GM13976 (cell line): ENCODE measurements around the gene UQCC2.

Experiments used
- DNase-seq: peaks from one replicate; pipeline ENCODE4 v3.0.0; 2012; ENCODE audit warnings: low spot score
- in situ Hi-C: fragments of 300-500 bp; cut with MboI; formaldehyde crosslinking; loops from one replicate; pipeline ENCODE4 v1.12.0; 2022; ENCODE audit warnings: low sequenced_read_pairs, mixed read lengths, inconsistent platforms; ENCODE audit not compliant: unreplicated experiment
- TF ChIP-seq, protein P1 (sequence below): IDR thresholded peaks from 2 replicates; pipeline ENCODE4 v1.5.1; 2012; ENCODE audit warnings: borderline replicate concordance, mild to moderate bottlenecking; ENCODE audit not compliant: insufficient read depth; ENCODE audit errors: extremely low read depth, missing control alignments, control extremely low read depth

The UQCC2 gene

GRCh38 chr6:33710296-33711121, 991 bp downstream of the UQCC2 start:
- TF ChIP-seq, protein P1, sequence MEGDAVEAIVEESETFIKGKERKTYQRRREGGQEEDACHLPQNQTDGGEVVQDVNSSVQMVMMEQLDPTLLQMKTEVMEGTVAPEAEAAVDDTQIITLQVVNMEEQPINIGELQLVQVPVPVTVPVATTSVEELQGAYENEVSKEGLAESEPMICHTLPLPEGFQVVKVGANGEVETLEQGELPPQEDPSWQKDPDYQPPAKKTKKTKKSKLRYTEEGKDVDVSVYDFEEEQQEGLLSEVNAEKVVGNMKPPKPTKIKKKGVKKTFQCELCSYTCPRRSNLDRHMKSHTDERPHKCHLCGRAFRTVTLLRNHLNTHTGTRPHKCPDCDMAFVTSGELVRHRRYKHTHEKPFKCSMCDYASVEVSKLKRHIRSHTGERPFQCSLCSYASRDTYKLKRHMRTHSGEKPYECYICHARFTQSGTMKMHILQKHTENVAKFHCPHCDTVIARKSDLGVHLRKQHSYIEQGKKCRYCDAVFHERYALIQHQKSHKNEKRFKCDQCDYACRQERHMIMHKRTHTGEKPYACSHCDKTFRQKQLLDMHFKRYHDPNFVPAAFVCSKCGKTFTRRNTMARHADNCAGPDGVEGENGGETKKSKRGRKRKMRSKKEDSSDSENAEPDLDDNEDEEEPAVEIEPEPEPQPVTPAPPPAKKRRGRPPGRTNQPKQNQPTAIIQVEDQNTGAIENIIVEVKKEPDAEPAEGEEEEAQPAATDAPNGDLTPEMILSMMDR = no peak
- in situ Hi-C loops = no loop called here
- DNase-seq = no peak

DNA sequence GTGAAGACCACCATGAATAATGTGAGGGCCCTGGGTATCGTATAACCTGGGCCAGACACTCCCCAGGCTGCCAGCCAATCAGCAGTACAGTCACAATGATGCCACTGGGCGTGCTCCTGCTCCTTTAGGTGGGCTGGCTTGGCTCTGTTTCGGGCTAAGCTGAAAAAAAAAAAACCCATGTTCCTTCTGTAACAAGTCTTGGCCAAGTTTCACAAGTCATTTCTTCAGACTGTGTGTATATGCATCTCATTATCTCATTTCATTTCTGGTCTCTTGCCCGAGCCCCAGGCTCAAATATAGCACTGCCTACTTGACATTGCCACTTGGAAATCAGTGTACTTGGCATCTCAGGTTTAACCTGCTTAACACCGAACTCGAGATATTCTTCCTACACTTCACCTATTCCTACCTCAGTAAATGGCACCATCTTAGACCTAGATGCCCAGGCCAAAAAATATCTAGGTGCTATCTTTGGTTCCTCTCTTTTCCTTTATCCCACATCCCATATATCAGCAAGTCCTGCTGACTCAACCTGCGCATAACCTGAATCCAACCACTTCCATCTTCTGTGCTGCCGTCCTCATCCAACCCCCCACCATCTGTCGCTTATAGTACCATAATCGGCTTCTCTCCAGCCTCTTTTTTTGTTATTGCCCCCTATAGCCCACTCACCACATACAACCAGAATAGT, 1.8 kb downstream of the UQCC2 start:
- in situ Hi-C loops = no loop called here

GRCh38 chr6:33708516-33709204, 2.8 kb downstream of the UQCC2 start:
- no peak for DNase-seq
- TF ChIP-seq, protein P1 = no peak
- in situ Hi-C loops = no loop called here

More for the DNA sequence above, 1.8 kb downstream of the UQCC2 start:
- TF ChIP-seq, protein P1 = no peak
- no peak for DNase-seq

- TF ChIP-seq, protein P1 = no peak
- no peak for DNase-seq
- in situ Hi-C loops = no loop called here
Measured at GRCh38 chr6:33707771-33708170, 3.7 kb downstream of the UQCC2 start.

- no peak for DNase-seq
- TF ChIP-seq, protein P1 = no peak
- in situ Hi-C loops = no loop called here
Measured at GRCh38 chr6:33705955-33706725, 5.4 kb downstream of the UQCC2 start.

- no peak for DNase-seq
- TF ChIP-seq, protein P1 = no peak
- in situ Hi-C loops = no loop called here
Measured at GRCh38 chr6:33705268-33705885, 6.1 kb downstream of the UQCC2 start.
